ENCODE data around the gene FGB. TPM values are rescaled to one million over a fixed set of nuclear protein-coding genes. Genes with fewer than 3 reads are reported as not detected.

FGB gene
- total and polyA plus RNA-seq, 9 of the 15 experiments (the other 6 are each of a cell fraction or from before 2014, with no cell fraction given) = 0.07 to 1.9 (median 0.13) TPM; not detected in 6

DNA sequence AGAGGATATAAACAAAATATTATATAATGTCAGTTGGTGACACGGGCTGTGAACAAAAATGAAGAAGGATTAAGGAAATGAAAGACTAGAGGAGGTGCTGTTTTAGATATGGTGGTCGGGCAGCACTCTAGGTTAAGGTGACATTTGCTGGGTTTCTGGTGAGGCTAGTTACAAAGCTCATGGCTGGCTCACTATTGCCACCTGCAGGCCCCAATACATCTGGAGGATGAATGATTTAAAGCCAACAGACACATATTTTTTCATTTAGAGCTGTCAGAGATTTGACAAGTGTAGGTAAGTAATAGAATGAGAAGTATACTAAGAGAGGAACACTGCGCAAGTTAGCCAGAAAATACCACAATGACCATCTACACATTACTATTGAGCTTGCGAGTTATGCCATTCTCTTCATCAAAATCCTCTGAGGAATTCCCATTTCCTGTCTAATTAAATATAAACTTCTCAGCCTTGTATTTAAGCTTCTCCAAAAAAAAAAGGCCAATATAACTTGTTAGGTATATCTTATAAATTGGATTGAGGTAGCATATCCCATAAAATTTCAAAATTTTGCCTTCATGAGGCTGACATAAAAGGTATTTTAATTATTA lies 56.0 kb downstream of the FGB start (continued):
- TF ChIP-seq, protein P1, sequence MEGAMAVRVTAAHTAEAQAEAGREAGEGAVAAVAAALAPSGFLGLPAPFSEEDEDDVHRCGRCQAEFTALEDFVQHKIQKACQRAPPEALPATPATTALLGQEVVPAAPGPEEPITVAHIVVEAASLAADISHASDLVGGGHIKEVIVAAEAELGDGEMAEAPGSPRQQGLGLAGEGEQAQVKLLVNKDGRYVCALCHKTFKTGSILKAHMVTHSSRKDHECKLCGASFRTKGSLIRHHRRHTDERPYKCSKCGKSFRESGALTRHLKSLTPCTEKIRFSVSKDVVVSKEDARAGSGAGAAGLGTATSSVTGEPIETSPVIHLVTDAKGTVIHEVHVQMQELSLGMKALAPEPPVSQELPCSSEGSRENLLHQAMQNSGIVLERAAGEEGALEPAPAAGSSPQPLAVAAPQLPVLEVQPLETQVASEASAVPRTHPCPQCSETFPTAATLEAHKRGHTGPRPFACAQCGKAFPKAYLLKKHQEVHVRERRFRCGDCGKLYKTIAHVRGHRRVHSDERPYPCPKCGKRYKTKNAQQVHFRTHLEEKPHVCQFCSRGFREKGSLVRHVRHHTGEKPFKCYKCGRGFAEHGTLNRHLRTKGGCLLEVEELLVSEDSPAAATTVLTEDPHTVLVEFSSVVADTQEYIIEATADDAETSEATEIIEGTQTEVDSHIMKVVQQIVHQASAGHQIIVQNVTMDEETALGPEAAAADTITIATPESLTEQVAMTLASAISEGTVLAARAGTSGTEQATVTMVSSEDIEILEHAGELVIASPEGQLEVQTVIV (CRISPR knock-in tag; IDR thresholded peaks at IDR 0.05; ENCODE audit: borderline replicate concordance) = no peak
- TF ChIP-seq SIN3A (IDR thresholded peaks at IDR 0.05; ENCODE audit: borderline replicate concordance in 2 of 2, control insufficient read depth in 1 of 2, low read depth in 2 of 2, low read length in 2 of 2) = no peak
- no peak for TF ChIP-seq DDX20 (tag; IDR thresholded peaks at IDR 0.05; ENCODE audit: low read depth)
- no peak for TF ChIP-seq XRCC4 (IDR thresholded peaks at IDR 0.05; ENCODE audit: extremely low read depth, insufficient read depth, insufficient read length)
- TF ChIP-seq, protein P2, sequence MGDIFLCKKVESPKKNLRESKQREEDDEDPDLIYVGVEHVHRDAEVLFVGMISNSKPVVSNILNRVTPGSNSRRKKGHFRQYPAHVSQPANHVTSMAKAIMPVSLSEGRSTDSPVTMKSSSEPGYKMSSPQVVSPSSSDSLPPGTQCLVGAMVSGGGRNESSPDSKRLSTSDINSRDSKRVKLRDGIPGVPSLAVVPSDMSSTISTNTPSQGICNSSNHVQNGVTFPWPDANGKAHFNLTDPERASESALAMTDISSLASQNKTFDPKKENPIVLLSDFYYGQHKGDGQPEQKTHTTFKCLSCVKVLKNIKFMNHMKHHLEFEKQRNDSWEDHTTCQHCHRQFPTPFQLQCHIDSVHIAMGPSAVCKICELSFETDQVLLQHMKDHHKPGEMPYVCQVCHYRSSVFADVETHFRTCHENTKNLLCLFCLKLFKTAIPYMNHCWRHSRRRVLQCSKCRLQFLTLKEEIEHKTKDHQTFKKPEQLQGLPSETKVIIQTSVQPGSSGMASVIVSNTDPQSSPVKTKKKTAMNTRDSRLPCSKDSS (IDR thresholded peaks at IDR 0.05; ENCODE audit: low read depth, partially characterized antibody) = no peak
- TF ChIP-seq KLF16 (IDR thresholded peaks at IDR 0.05) = peak; percentile 20; the same call in 1 of the 2 replicates
- TF ChIP-seq, protein P3, sequence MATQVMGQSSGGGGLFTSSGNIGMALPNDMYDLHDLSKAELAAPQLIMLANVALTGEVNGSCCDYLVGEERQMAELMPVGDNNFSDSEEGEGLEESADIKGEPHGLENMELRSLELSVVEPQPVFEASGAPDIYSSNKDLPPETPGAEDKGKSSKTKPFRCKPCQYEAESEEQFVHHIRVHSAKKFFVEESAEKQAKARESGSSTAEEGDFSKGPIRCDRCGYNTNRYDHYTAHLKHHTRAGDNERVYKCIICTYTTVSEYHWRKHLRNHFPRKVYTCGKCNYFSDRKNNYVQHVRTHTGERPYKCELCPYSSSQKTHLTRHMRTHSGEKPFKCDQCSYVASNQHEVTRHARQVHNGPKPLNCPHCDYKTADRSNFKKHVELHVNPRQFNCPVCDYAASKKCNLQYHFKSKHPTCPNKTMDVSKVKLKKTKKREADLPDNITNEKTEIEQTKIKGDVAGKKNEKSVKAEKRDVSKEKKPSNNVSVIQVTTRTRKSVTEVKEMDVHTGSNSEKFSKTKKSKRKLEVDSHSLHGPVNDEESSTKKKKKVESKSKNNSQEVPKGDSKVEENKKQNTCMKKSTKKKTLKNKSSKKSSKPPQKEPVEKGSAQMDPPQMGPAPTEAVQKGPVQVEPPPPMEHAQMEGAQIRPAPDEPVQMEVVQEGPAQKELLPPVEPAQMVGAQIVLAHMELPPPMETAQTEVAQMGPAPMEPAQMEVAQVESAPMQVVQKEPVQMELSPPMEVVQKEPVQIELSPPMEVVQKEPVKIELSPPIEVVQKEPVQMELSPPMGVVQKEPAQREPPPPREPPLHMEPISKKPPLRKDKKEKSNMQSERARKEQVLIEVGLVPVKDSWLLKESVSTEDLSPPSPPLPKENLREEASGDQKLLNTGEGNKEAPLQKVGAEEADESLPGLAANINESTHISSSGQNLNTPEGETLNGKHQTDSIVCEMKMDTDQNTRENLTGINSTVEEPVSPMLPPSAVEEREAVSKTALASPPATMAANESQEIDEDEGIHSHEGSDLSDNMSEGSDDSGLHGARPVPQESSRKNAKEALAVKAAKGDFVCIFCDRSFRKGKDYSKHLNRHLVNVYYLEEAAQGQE (IDR thresholded peaks at IDR 0.05; ENCODE audit: borderline replicate concordance) = peak; percentile 72
- TF ChIP-seq, protein P3 (CRISPR knock-in tag; IDR thresholded peaks at IDR 0.05; ENCODE audit: low read depth) = no peak

Measured in K562 (cell line).